KOPT-K1 (cell line): ENCODE data around the gene RBP5.
"Not testable (repeated sequence)": the region's sequence is repeated elsewhere in the genome, so short reads cannot be mapped to it uniquely, and the experiment has no call there.

ENCODE experiments used
- H3K27ac ChIP-seq: fragments of 200-600 bp; sonication (generic); 2 replicates; pipeline ENCODE4 v1.5.1; 2016; ENCODE audit warnings: antibody characterized with exemption, mild to moderate bottlenecking, low read depth, low read length; ENCODE audit not compliant: poor library complexity, severe bottlenecking
- H3K36me3 ChIP-seq: fragments of 200-600 bp; sonication (generic); 2 replicates; pipeline ENCODE4 v1.5.1; 2017; ENCODE audit warnings: antibody characterized with exemption, mild to moderate bottlenecking, low read length, moderate library complexity; ENCODE audit not compliant: insufficient read depth
- H3K9me3 ChIP-seq: fragments of 200-600 bp; sonication (generic); 2 replicates; pipeline ENCODE4 v1.5.1; 2017; ENCODE audit warnings: antibody characterized with exemption, low read length, mild to moderate bottlenecking; ENCODE audit not compliant: insufficient read depth, poor library complexity, severe bottlenecking

RBP5 gene

DNA sequence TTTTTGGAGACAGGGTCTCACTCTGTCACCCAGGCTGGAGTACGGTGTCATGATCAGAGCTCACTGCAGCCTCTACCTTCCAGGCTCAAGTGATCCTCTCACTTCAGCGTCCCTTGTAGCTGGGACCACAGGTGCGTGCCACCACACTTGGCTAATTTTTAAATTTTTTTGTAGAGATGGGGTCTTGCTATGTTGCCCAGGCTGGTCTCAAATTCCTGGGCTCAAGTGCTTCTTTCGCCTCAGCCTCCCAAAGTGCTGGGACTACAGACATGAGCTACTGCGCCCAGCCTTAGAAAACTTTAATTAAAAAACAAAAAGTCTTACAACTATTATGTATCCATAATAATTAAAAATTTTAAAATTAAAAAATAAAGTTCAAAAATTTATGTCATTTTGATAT is 21.5 kb downstream of the RBP5 start:
- H3K27ac ChIP-seq, H3K36me3 ChIP-seq: not testable (repeated sequence)
- peaks cover 16% of the 10 kb centered on the region for H3K9me3 ChIP-seq

DNA sequence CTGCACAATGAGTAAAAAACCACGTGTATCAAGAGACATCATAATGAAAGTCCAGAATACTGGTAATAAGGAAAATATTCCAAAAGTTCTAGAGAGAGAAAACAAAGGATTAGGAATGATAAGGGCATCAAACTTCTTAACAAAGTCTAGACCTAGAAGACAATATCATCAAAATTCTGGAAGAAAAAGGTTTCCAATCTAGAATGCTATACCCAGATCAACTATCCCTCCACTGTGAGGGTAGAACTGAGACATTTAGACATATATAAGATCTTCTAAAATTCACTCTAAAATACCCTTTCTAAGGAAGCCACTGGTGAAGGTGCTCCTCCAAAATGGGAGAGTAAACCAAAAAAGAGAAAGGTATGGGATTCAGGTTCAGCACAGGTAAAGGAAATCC is 22.6 kb downstream of the RBP5 start:
- Histone ChIP-seq H3K27ac (no peak overlapping the region), H3K9me3 (peaks cover 16% of the 10 kb centered on the region), H3K36me3 (no peaks in the 10 kb centered on the region)

DNA sequence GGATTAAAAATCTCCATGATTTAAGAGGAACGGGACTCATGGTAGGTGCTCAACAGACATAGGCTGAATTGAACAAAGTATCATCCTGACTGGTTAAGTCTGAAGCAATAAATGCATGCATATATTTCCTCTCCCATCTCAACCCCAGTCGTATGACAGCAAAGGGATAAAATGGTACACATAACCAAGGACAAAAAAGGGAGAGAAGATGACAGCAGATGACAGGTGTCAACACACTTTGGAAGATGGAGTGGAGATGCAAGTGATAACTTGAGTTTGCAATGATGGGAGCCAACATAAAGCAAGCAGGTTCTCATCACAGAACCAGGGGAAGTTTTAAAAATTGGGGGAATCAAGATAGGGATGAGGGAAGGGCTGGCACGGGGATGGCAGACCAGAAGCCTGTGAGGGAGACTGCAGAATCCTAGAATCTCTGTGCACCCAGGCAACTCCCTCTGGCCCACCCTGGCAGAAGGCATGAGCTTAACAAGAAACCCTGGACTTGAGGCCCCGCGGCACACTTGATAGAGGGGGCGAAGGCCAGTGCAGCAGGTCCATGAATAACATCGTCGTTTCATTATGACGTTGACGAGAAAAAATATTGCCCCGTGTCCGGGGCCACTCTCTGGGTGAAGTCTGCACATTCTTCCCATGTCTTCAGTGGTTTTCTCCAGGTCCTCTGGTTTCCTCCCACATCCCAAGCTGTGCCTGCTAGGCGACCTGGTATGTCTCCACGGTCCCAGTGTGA is 24.7 kb downstream of the RBP5 start:
- Histone ChIP-seq H3K9me3 (peaks cover 16% of the 10 kb centered on the region), H3K36me3 (no peaks in the 10 kb centered on the region), H3K27ac (no peak overlapping the region)

DNA sequence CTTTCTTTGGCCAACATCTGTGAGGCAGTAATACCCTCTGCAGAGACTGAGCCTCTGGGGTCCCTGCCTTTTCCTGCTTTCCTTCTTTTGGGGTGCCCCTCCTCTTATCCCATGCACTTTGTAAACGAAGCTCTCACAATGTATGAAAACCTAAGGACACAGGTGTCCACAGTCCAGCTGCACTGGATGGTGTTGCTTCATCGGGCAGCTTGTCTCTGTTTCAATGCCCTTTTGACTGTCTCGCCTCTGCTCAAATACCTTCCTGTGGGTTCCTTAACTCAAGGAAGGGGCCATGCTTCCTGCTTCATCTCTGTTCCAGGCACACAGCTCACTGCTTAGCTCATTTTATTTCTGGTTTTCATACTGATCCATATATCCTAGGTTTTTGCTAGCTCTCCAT is 26.1 kb downstream of the RBP5 start:
- Histone ChIP-seq H3K9me3 (peaks cover 16% of the 10 kb centered on the region), H3K36me3 (no peaks in the 10 kb centered on the region), H3K27ac (no peak overlapping the region)

DNA sequence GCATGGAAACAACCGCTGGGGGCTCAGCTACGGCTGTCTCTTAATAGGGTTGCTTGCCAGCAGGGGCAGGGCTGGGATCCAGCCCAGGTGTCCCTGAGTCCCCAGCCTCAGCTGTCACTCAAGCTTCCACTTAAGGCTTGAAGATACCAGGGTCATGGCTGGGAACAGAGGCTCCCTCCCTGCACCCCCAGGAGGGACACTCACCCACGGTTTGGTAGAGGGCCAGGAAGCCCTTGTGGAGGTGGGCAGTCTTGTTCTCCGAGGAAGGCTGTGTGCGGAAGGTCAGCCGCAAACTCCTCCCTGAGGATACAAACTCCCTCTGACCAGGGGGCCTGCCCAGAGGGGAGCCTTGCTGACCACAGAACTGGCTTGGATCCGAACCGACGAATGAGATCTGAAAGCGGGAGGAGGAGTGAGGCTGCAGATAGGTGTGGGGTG is 27.0 kb downstream of the RBP5 start:
- Histone ChIP-seq H3K9me3 (peaks cover 14% of the 10 kb centered on the region), H3K36me3 (no peaks in the 10 kb centered on the region), H3K27ac (no peak overlapping the region)

DNA sequence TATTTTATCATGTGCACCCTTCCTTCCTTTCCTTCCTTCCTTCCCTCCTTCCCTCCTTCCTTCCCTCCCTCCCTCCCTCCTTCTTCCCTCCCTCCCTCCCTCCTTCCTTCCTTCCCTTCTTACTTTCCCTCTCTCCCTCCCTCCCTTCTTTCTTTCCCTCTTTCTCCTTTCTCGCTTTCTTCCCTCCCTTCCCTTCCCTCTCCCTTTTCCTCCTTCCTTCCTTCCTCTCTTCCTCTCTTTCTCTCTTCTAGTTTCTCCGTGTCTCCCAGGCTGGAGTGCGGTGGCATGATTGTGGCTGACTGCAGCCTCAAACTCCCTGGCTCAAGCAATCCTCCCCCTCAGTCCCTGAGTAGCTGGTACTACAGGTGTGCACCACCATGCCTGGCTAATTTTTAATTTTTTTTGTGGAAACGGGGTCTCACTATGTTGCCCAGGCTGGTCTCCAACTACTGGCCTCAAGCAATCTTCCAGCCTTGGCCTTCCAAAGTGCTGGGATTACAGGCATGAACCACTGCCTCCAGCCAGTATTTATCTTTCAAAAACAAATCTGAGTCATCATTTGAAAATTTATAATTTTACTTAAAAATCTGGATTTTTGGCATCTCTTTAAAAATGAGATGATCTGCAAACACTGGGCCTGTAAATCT is 27.5 kb downstream of the RBP5 start:
- Histone ChIP-seq H3K36me3 (no peaks in the 10 kb centered on the region), H3K27ac (no peak overlapping the region), H3K9me3 (peaks cover 8% of the 10 kb centered on the region)

DNA sequence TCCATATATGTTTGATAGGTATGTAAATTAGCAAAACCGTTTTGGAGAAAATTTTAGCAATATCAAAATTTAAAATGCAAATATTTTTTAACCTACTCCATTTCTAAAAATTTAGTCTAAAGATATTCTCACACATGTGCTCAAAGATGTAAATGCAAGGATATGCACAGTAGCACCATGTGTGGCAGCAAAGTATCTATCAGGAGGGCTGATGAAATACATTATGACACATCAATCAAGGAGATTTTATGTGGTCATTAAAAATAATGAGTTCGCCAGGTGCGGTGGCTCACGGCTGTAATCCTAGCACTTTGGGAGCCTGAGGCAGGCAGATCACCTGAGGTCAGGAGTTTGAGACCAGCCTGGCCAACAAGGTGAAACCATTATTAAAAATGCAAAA is 28.4 kb downstream of the RBP5 start:
- Histone ChIP-seq H3K9me3 (no peaks in the 10 kb centered on the region), H3K36me3 (no peaks in the 10 kb centered on the region), H3K27ac (no peak overlapping the region)

GRCh38 chr12:7099290-7099996 is 29.2 kb downstream of the RBP5 start:
- H3K27ac ChIP-seq: no peak overlapping the region
- H3K9me3 ChIP-seq: no peaks in the 10 kb centered on the region
- no peaks in the 10 kb centered on the region for H3K36me3 ChIP-seq

GRCh38 chr12:7096979-7097378 is 31.7 kb downstream of the RBP5 start:
- Histone ChIP-seq H3K9me3 (no peaks in the 10 kb centered on the region), H3K36me3 (no peaks in the 10 kb centered on the region), H3K27ac (no peak overlapping the region)

- H3K36me3 ChIP-seq: no peaks in the 10 kb centered on the region
- no peaks in the 10 kb centered on the region for H3K9me3 ChIP-seq
- no peak overlapping the region for H3K27ac ChIP-seq
Measured at GRCh38 chr12:7096006-7096932, 32.4 kb downstream of the RBP5 start.

GRCh38 chr12:7093892-7094291 is 34.8 kb downstream of the RBP5 start:
- H3K9me3 ChIP-seq: no peaks in the 10 kb centered on the region
- no peak overlapping the region for H3K27ac ChIP-seq
- H3K36me3 ChIP-seq: no peaks in the 10 kb centered on the region

DNA sequence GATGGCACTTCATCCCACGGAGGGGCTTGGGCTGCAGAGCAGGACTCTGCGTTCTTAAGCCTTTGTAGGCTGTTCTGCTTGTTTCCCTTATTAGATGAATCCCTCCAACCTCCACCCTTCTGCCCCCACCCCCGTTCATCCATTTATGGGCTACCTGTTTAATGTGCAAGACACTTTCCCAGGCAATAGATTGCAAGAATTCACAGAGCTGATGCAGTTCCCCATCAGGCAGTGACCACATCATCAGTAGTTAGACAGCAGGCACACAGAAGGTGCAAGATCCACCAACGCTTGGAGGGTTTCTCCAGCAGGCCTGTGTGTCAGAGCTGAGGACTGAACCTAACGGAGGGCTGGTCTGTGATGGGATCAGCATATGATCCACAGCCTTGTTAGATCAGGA is 35.2 kb downstream of the RBP5 start:
- Histone ChIP-seq H3K9me3 (no peaks in the 10 kb centered on the region), H3K36me3 (no peaks in the 10 kb centered on the region), H3K27ac (no peak overlapping the region)

DNA sequence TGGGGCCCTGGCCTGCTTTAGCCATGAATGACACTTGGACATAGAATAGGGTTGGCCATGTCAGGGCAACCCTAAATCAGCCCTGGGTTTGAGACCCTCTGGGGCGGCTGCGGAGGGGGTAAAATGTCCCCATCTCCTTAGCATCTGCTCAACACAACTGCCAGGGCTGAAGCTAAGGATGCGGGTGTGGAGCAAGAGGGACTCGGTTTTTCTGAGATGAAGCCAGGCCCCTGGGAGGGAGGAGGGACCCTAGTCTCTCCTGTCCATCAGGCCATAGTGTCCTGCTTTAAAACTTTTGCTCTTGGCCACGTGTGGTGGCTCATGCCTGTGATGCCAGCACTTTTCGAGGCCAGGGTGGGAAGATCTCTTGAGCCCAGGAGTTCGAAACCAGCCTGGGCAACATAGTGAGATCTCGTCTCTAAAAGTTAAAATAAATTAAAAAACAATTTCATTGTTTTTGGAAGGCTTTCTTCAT is 35.7 kb downstream of the RBP5 start:
- no peaks in the 10 kb centered on the region for H3K9me3 ChIP-seq
- H3K27ac ChIP-seq: no peak overlapping the region
- no peaks in the 10 kb centered on the region for H3K36me3 ChIP-seq

GRCh38 chr12:7092229-7092985 is 36.3 kb downstream of the RBP5 start, which contains the start of gene C1R:
C1R (minus strand) TSS chr12:7092445; CDS start chr12:7092388, 57 bp downstream.
- no peaks in the 10 kb centered on the region for H3K9me3 ChIP-seq
- H3K27ac ChIP-seq: peak within 1 kb of the TSS; percentile 41

More at GRCh38 chr12:7092229-7092985, 36.3 kb downstream of the RBP5 start, which contains the start of gene C1R:
- no peaks in the 10 kb centered on the region for H3K36me3 ChIP-seq
